ENCODE results near the gene CEP85L. TPM values are rescaled to one million over a fixed set of nuclear protein-coding genes. Genes with fewer than 3 reads are reported as not detected.

The CEP85L gene
- total and polyA plus RNA-seq, 2 of the 4 experiments (the other 2 are of a cell fraction): 2.3 to 25.6 TPM

DNA sequence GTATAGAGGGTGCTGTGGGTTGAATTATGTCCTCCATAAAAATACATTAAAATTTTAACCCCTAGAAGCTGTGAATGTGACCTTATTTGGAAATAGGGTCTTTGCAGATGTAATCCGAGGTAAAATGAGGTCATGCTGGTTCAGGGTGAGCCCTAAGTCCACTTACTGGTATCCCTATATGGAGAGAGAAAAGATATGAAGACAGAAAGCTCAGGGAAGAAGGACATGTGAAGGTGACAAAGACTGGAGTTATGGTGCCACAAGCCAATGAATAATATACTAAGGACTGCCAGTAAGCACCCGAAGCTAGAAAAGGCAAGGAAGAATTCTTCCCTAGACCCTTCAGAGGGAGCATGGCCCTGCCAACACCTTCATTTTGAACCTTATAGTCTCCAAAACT lies 53.1 kb downstream of the CEP85L start:
- H2AK5ac ChIP-seq (ENCODE audit: low read depth, low read length): no peak overlapping the region
- in situ Hi-C loops (cut with MboI; ENCODE audit: low sequenced_read_pairs): no loop called here
- no peak overlapping the region for H2BK5ac ChIP-seq (ENCODE audit: low read depth, low read length, poor library complexity, severe bottlenecking)
- no CpG with 5 or more reads among the region's 2 CpGs for WGBS, 2 experiments (ENCODE audit: extremely low coverage in 2 of 2, insufficient read length in 1 of 2)
- no peak overlapping the region for H3K18ac ChIP-seq (ENCODE audit: low read depth, low read length)
- ChIA-PET POLR2A (ENCODE audit: unreplicated experiment) (no interaction called here), CTCF (interaction anchor here (1.8 kb wide), 1 partner anchor 8 kb away, joined by 4 read pairs; no protein-coding TSS in a partner anchor)
- no peak overlapping the region for H3K4me2 ChIP-seq (ENCODE audit: low read depth, low read length)
- no peak overlapping the region for H3K9ac ChIP-seq (ENCODE audit: low read depth, low read length)
- no peak overlapping the region for H2BK15ac ChIP-seq (ENCODE audit: low read depth, low read length)
- H3K9me3 ChIP-seq (ENCODE audit: control insufficient read depth, insufficient read depth, low read length): no peaks in the 10 kb centered on the region
- H3K14ac ChIP-seq (replicated peaks; ENCODE audit: low read depth, low read length): no peak overlapping the region
- no peaks in the 10 kb centered on the region for H3K4me1 ChIP-seq (ENCODE audit: control insufficient read depth, insufficient read depth, low read length)
- H3K9me1 ChIP-seq (ENCODE audit: insufficient read depth, low read length): no peaks in the 10 kb centered on the region
- no peak overlapping the region for H2BK120ac ChIP-seq (ENCODE audit: low read depth, low read length)
- H4K91ac ChIP-seq (ENCODE audit: insufficient read depth, low read depth, low read length): no peak overlapping the region
- no peak overlapping the region for H3K4me3 ChIP-seq (ENCODE audit: insufficient read depth, low read depth, low read length)
- DNase-seq (no peak), ATAC-seq (ENCODE audit: low read depth) (no peak)
- no peak overlapping the region for H3K4ac ChIP-seq (ENCODE audit: low read depth, low read length)
- H3K56ac ChIP-seq (ENCODE audit: extremely low read depth, insufficient read depth, low read length): no peak overlapping the region
- H3K79me1 ChIP-seq (ENCODE audit: low read depth in 1 of 2, low read length in 2 of 2): peaks cover 24 to 25% of the 10 kb centered on the region in 2 experiments
- BruUV-seq (replicated peaks): no TSS peak
- no peak overlapping the region for H4K5ac ChIP-seq (ENCODE audit: low read depth, low read length)
- H3K23ac ChIP-seq (ENCODE audit: low read depth, low read length): no peak overlapping the region
- dilution Hi-C loops (cut with HindIII; ENCODE audit: low sequenced_read_pairs, unreplicated experiment): no loop called here
- no peaks in the 10 kb centered on the region for H3K27me3 ChIP-seq (ENCODE audit: control insufficient read depth, insufficient read depth, low read length)
- no peak overlapping the region for H4K8ac ChIP-seq (ENCODE audit: low read depth in 2 of 2, low read length in 2 of 2)
- H2AK9ac ChIP-seq (replicated peaks; ENCODE audit: low read depth, low read length, poor library complexity): no peak overlapping the region
- H3K27ac ChIP-seq (ENCODE audit: insufficient read depth, low read length): no peak overlapping the region
- no peak overlapping the region for H2AFZ ChIP-seq (replicated peaks; ENCODE audit: low read length, poor library complexity)
- no peak for TF ChIP-seq CTCF (conservative IDR thresholded peaks at IDR 0.05; ENCODE audit: low read depth, low read length)
- no peak for TF ChIP-seq RFX5 (IDR thresholded peaks at IDR 0.05; ENCODE audit: low read depth, low read length)
- no peak for TF ChIP-seq CEBPB (IDR thresholded peaks at IDR 0.05; ENCODE audit: low read depth, low read length)
- TF ChIP-seq MAFK (IDR thresholded peaks at IDR 0.05; ENCODE audit: low read depth, low read length): no peak
- no peak for TF ChIP-seq NFE2L2 (IDR thresholded peaks at IDR 0.05; ENCODE audit: low read depth, low read length)
- TF ChIP-seq CHD1 (IDR thresholded peaks at IDR 0.05; ENCODE audit: low read depth, low read length): no peak
- no peak for TF ChIP-seq SMC3 (IDR thresholded peaks at IDR 0.05; ENCODE audit: low read depth, low read length)
- TF ChIP-seq BHLHE40 (IDR thresholded peaks at IDR 0.05; ENCODE audit: low read depth, low read length): no peak
- TF ChIP-seq MXI1 (IDR thresholded peaks at IDR 0.05; ENCODE audit: borderline replicate concordance, low read depth, low read length): no peak
- H3K36me3 ChIP-seq (ENCODE audit: control insufficient read depth, insufficient read depth, low read length): no peaks in the 10 kb centered on the region
- intact Hi-C loops (cut with micrococcal nuclease): no loop called here
- no peak overlapping the region for H2BK20ac ChIP-seq (ENCODE audit: low read depth, low read length)
- H4K20me1 ChIP-seq (ENCODE audit: insufficient read depth, low read length): peaks cover 8% of the 10 kb centered on the region; the same call in 1 of the 2 replicates
